Kidney epithelial cell (primary cell): Measurements from ENCODE around the gene SIPA1L3. TPM values are rescaled to one million over a fixed set of nuclear protein-coding genes. Genes with fewer than 3 reads are reported as not detected.

Experiments used
- DNase-seq: peaks from one replicate; pipeline ENCODE4 v3.0.0-alpha.2; 2010; ENCODE audit warnings: low read depth
- H3K27me3 ChIP-seq: 2 replicates; pipeline ENCODE4 v1.6.0; 2011; ENCODE audit warnings: low read length; ENCODE audit not compliant: control insufficient read depth, insufficient read depth
- H3K36me3 ChIP-seq: 2 replicates; pipeline ENCODE4 v1.5.1; 2011; ENCODE audit warnings: low read length; ENCODE audit not compliant: control insufficient read depth, insufficient read depth
- H3K4me3 ChIP-seq: 2 replicates; pipeline ENCODE4 v1.5.1; 2011; ENCODE audit warnings: low read depth, mild to moderate bottlenecking, control low read depth, low read length
- CTCF ChIP-seq: IDR thresholded peaks from 2 replicates; pipeline ENCODE4 v1.5.1; 2011; ENCODE audit warnings: mild to moderate bottlenecking, moderate library complexity, low read length, control low read depth, inconsistent platforms; ENCODE audit not compliant: insufficient read depth, poor library complexity, severe bottlenecking
- total RNA-seq: library from RNA; depleted of rRNA; stranded (reverse); fragments of >200 nt; gene quantifications from 2 replicates; pipeline ENCODE4 v1.2.3, GENCODE V29; 2015

The SIPA1L3 gene
- total RNA-seq, 1 donor from 2014 or later: 40.4 TPM

- Histone ChIP-seq H3K27me3 (no peaks in the 10 kb centered on the region), H3K36me3 (no peaks in the 10 kb centered on the region), H3K4me3 (no peak overlapping the region)
- no peak for DNase-seq
- TF ChIP-seq CTCF: no peak
Observed at GRCh38 chr19:38089440-38089839, 182.4 kb downstream of the SIPA1L3 start.

DNA sequence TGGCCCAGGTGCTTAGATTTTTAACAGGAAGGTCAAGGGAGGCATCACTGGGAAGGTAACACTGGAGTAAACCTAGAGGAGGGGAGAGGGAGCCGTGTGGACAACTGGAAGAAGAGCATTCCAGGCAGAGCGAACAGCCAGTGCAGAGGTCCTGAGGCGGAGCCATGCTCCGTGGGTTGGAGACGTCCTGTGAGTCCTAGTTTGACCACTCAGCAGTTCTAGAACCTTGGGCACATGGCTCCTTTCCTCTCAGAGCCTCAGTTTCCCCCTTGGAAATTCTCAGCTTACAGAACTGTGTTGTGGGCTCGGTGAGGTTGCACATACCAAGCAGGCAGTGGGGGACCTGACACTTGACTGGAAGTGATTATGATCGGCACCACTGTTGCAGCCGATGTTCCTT lies 186.1 kb downstream of the SIPA1L3 start:
- DNase-seq: no peak
- TF ChIP-seq CTCF: no peak
- H3K27me3 ChIP-seq: no peaks in the 10 kb centered on the region
- no peaks in the 10 kb centered on the region for H3K36me3 ChIP-seq
- no peak overlapping the region for H3K4me3 ChIP-seq

DNA sequence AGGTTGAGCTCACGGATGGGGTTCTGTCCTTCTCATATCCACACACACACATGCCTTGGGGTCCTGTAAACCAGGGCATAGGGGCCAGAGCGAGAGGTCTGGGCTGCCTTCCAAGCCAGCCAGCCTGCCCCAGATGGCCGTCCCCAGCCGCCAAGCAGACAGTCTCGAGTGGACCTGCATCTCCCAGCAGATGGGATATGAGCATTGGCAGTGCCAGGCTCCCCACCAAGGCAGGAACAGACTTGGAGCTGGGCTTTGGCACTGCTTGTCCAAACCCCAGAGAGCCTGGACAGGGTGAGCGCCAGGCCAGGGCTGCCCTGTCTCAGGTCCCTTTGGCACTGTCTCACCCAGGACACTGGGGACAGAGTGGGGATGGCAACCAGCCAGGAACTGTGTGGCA lies 186.6 kb downstream of the SIPA1L3 start:
- DNase-seq: no peak

DNA sequence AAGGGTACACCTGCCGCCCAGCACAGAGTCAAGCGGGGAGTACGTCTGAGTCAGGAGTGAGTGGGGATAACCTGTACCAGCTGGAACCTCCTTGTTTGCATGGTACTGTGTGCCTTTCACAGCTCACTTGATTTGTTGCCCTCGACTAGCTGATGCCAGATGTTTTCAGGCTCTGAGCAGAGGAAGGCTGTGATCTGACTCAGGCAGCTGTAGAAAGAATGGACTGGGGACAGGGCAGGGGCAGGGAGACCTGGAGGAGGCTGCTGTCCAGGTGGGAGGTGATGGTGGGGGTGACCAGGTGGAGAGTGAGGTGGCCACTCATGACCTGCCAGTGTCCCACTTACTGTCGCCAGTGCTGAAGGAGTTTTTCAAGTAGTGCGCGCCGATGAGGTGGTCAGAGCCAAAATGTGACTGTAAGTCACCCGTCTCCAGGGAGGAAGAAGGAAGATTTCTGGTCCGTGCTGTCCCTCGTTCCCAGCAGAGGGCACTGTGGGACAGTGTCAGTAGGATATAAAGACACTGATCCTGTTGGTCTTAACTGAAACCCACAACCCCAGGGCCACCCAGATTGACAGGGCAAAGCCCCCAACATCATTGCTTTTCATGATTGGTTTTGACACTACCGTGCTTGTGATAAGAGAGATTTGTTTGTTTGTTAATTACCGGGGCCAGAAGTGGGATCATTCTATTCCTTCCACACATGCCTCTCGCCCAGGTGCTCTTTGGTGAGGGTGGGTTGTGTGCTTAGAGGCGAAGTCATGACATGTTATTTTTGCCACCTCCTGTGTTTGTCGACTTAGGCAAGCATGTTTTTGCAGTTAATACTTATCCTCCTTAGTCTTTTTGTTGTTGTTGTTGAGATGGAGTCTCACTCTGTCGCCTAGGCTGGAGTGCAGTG lies 188.7 kb downstream of the SIPA1L3 start:
- Histone ChIP-seq H3K4me3 (no peak overlapping the region), H3K36me3 (peaks cover 5% of the 10 kb centered on the region), H3K27me3 (no peaks in the 10 kb centered on the region)
- DNase-seq: peak; percentile 55
- peak; percentile 79 for TF ChIP-seq CTCF

More for the DNA sequence above, 186.6 kb downstream of the SIPA1L3 start:
- H3K36me3 ChIP-seq: no peaks in the 10 kb centered on the region
- no peaks in the 10 kb centered on the region for H3K27me3 ChIP-seq
- TF ChIP-seq CTCF: no peak
- H3K4me3 ChIP-seq: no peak overlapping the region

- Histone ChIP-seq H3K4me3 (no peak overlapping the region), H3K36me3 (peaks cover 9% of the 10 kb centered on the region), H3K27me3 (no peaks in the 10 kb centered on the region)
- TF ChIP-seq CTCF: no peak
- no peak for DNase-seq
Observed at GRCh38 chr19:38099966-38100365, 193.0 kb downstream of the SIPA1L3 start.

GRCh38 chr19:38100589-38100988 lies 193.6 kb downstream of the SIPA1L3 start:
- DNase-seq: no peak
- no peak overlapping the region for H3K4me3 ChIP-seq
- no peak for TF ChIP-seq CTCF

More at GRCh38 chr19:38100589-38100988, 193.6 kb downstream of the SIPA1L3 start:
- Histone ChIP-seq H3K27me3 (no peaks in the 10 kb centered on the region), H3K36me3 (peaks cover 9% of the 10 kb centered on the region)
